ENCODE measurements around the gene LRRC15. TPM values are rescaled to one million over a fixed set of nuclear protein-coding genes. Genes with fewer than 3 reads are reported as not detected.

The LRRC15 gene
- total and polyA plus RNA-seq, 2 experiments from 2014 or later, result not detected

- H2AFZ ChIP-seq, result no peak overlapping the region
- peak overlapping the region; percentile 10 for H3K27ac ChIP-seq
- H3K4me2 ChIP-seq, result peak overlapping the region; percentile 49
- H3K4me1 ChIP-seq (ENCODE audit: insufficient read depth), result peaks cover 41% of the 10 kb centered on the region
- WGBS (ENCODE audit: low lambda C conversion rate, missing lambda C conversion rate), result 59% methylated on average over 7 of the region's 7 CpGs
- H3K27me3 ChIP-seq, result no peaks in the 10 kb centered on the region
- no peaks in the 10 kb centered on the region for H4K20me1 ChIP-seq (ENCODE audit: insufficient read depth, poor library complexity, severe bottlenecking)
- no peak overlapping the region for H3K4me3 ChIP-seq
- no peaks in the 10 kb centered on the region for H3K9me2 ChIP-seq (replicated peaks; ENCODE audit: insufficient read depth)
- no peak for TF ChIP-seq EZH2 (IDR thresholded peaks at IDR 0.05; ENCODE audit: borderline replicate concordance)
- no peak for TF ChIP-seq CTCF (IDR thresholded peaks at IDR 0.05; ENCODE audit: poor library complexity)
- no peak for TF ChIP-seq EZH2phosphoT487 (IDR thresholded peaks at IDR 0.05; ENCODE audit: low read depth, severe bottlenecking, unreplicated experiment)
- H3K79me2 ChIP-seq, result no peaks in the 10 kb centered on the region
- no peaks in the 10 kb centered on the region for H3K9me3 ChIP-seq (ENCODE audit: low read depth)
- no peaks in the 10 kb centered on the region for H3K36me3 ChIP-seq (replicated peaks; ENCODE audit: insufficient read depth, low read depth)
- DNase-seq (ENCODE audit: low spot score), result no peak
Measured at GRCh38 chr3:194312186-194312742, 57.3 kb downstream of the LRRC15 start.

- Histone ChIP-seq H3K36me3 (replicated peaks; ENCODE audit: insufficient read depth, low read depth) (no peaks in the 10 kb centered on the region), H3K4me1 (ENCODE audit: insufficient read depth) (peaks cover 39% of the 10 kb centered on the region), H3K9me3 (ENCODE audit: low read depth) (no peaks in the 10 kb centered on the region), H3K79me2 (no peaks in the 10 kb centered on the region), H3K4me2 (no peak overlapping the region), H3K27me3 (no peaks in the 10 kb centered on the region), H3K27ac (no peak overlapping the region), H2AFZ (no peak overlapping the region), H3K9me2 (replicated peaks; ENCODE audit: insufficient read depth) (no peaks in the 10 kb centered on the region), H4K20me1 (ENCODE audit: insufficient read depth, poor library complexity, severe bottlenecking) (no peaks in the 10 kb centered on the region), H3K4me3 (no peak overlapping the region)
- TF ChIP-seq CTCF (IDR thresholded peaks at IDR 0.05; ENCODE audit: poor library complexity) (no peak), EZH2 (IDR thresholded peaks at IDR 0.05; ENCODE audit: borderline replicate concordance) (no peak), EZH2phosphoT487 (IDR thresholded peaks at IDR 0.05; ENCODE audit: low read depth, severe bottlenecking, unreplicated experiment) (no peak)
- no peak for DNase-seq (ENCODE audit: low spot score)
- WGBS (ENCODE audit: low lambda C conversion rate, missing lambda C conversion rate), result 98% methylated on average over 2 of the region's 2 CpGs
Measured at GRCh38 chr3:194311000-194311399, 58.5 kb downstream of the LRRC15 start.

GRCh38 chr3:194310060-194310835, 59.3 kb downstream of the LRRC15 start:
- Histone ChIP-seq H3K27me3 (no peaks in the 10 kb centered on the region), H3K4me2 (no peak overlapping the region), H3K9me2 (replicated peaks; ENCODE audit: insufficient read depth) (no peaks in the 10 kb centered on the region), H2AFZ (no peak overlapping the region), H4K20me1 (ENCODE audit: insufficient read depth, poor library complexity, severe bottlenecking) (no peaks in the 10 kb centered on the region), H3K79me2 (no peaks in the 10 kb centered on the region), H3K9me3 (ENCODE audit: low read depth) (no peaks in the 10 kb centered on the region), H3K4me3 (no peak overlapping the region), H3K36me3 (replicated peaks; ENCODE audit: insufficient read depth, low read depth) (no peaks in the 10 kb centered on the region), H3K4me1 (ENCODE audit: insufficient read depth) (peaks cover 35% of the 10 kb centered on the region), H3K27ac (no peak overlapping the region)
- no peak for DNase-seq (ENCODE audit: low spot score)
- WGBS (ENCODE audit: low lambda C conversion rate, missing lambda C conversion rate), result 73% methylated on average over 11 of the region's 11 CpGs
- TF ChIP-seq CTCF (IDR thresholded peaks at IDR 0.05; ENCODE audit: poor library complexity) (no peak), EZH2phosphoT487 (IDR thresholded peaks at IDR 0.05; ENCODE audit: low read depth, severe bottlenecking, unreplicated experiment) (no peak), EZH2 (IDR thresholded peaks at IDR 0.05; ENCODE audit: borderline replicate concordance) (no peak)

Data from hepatocyte (in vitro differentiated cells).